Erythroblast (primary cell): ENCODE data around the gene NPC1L1.

Source experiments
- GATA1 ChIP-seq: IDR thresholded peaks from 2 replicates; pipeline ENCODE4 v1.6.1; 2011; ENCODE audit warnings: low read depth, mild to moderate bottlenecking, control low read depth, low read length, moderate library complexity
- POLR2A ChIP-seq: IDR thresholded peaks from 2 replicates; pipeline ENCODE4 v1.6.1; 2011; ENCODE audit warnings: mild to moderate bottlenecking, low read length

- TF ChIP-seq POLR2A (no peak), GATA1 (no peak)
Measured at GRCh38 chr7:44538798-44539668, 2.1 kb downstream of the NPC1L1 start.
